H1 (cell line): ENCODE results near the gene KRT37. TPM values are rescaled to one million over a fixed set of nuclear protein-coding genes. Genes with fewer than 3 reads are reported as not detected.

Source experiments
- MAX ChIP-seq: IDR thresholded peaks from 2 replicates; pipeline ENCODE4 v1.6.1; 2012; ENCODE audit warnings: inconsistent platforms
- NRF1 ChIP-seq: IDR thresholded peaks from 2 replicates; pipeline ENCODE4 v1.6.1; 2011; ENCODE audit warnings: mild to moderate bottlenecking, low read depth, low read length, improper control_type of control experiment
- PHF8 ChIP-seq: fragments of 200-600 bp; sonication (generic); conservative IDR thresholded peaks from 2 replicates; pipeline ENCODE4 v1.7.1; 2012; ENCODE audit warnings: low read depth, mild to moderate bottlenecking, inconsistent platforms, low read length, moderate library complexity
- RXRA ChIP-seq: IDR thresholded peaks from 2 replicates; pipeline ENCODE4 v1.6.1; 2011; ENCODE audit warnings: low read depth, mild to moderate bottlenecking, low read length, moderate library complexity; ENCODE audit not compliant: insufficient read depth
- SAP30 ChIP-seq: fragments of 300-600 bp; sonication (generic); IDR thresholded peaks from 2 replicates; pipeline ENCODE4 v1.7.1; 2012; ENCODE audit warnings: low read length, moderate library complexity, mild to moderate bottlenecking, inconsistent platforms; ENCODE audit not compliant: insufficient read depth, insufficient replicate concordance
- polyA plus RNA-seq, 7 experiments: library from polyadenylated mRNA; depleted of rRNA in 3 of 7; stranded (reverse) in 5 of 7; unstranded in 2 of 7; fragments of >200 nt in 5 of 7; fragments of 200-250 nt in 2 of 7; gene quantifications; 1 replicate in 5 of 7; 2 replicates in 1 of 7; 4 replicates in 1 of 7; pipeline versions ENCODE4 v1.2.1 to v1.2.3, GENCODE V29; 2011 to 2013; ENCODE audit warnings: missing spikeins in 2 of 7, mixed read lengths in 2 of 7
- total RNA-seq: library from RNA; stranded (reverse); fragmentation: NEBNext Ultra II Directional; extraction: Animal tissue kit (Norgen Biotek cat#: 25700); gene quantifications from 2 replicates; pipeline ENCODE4 v1.2.1, GENCODE V29; 2021

KRT37 gene
- total and polyA plus RNA-seq, 2 of the 8 experiments (the other 6 are each of a cell fraction or from before 2014, with no cell fraction given), result not detected

- TF ChIP-seq PHF8 (no peak), SAP30 (no peak), NRF1 (no peak), MAX (no peak), RXRA (no peak)
Observed at GRCh38 chr17:41444186-41444585, 19.8 kb upstream of the KRT37 start (continued).
